Mucosa of descending colon (tissue), 3 donors: ENCODE measurements around the gene FRMD8. TPM values are rescaled to one million over a fixed set of nuclear protein-coding genes. Genes with fewer than 3 reads are reported as not detected.

ENCODE experiments used
- ATAC-seq: fragments of 200-7000 bp; cut with Tn5 transposase; one replicate; pipeline ENCODE4 v1.9.1; 2020; ENCODE audit warnings: mild to moderate bottlenecking, moderate library complexity
- DNase-seq, 3 donors: peaks; one replicate each; pipeline ENCODE4 v3.0.0-alpha.2; 2020
- H3K36me3 ChIP-seq: fragments of 200-600 bp; one replicate; pipeline ENCODE4 v1.8.0; 2021; ENCODE audit warnings: low read depth, mild to moderate bottlenecking
- H3K4me1 ChIP-seq: fragments of 200-600 bp; one replicate; pipeline ENCODE4 v1.8.0; 2021; ENCODE audit warnings: low read depth, mild to moderate bottlenecking
- H3K4me3 ChIP-seq: fragments of 200-600 bp; one replicate; pipeline ENCODE4 v1.8.0; 2021; ENCODE audit warnings: mild to moderate bottlenecking
- H3K9me3 ChIP-seq: fragments of 200-600 bp; one replicate; pipeline ENCODE4 v1.8.0; 2021; ENCODE audit warnings: mild to moderate bottlenecking
- intact Hi-C, 2 donors: fragments of 100-400 bp; cut with DNase I in 1 of 2; cut with micrococcal nuclease in 1 of 2; formaldehyde crosslinking; loops; one replicate each; pipeline versions ENCODE4 v1.11.0 to v1.11.1; 2022; cut with DNase I, micrococcal nuclease
- total RNA-seq, 3 donors: library from RNA; stranded (reverse); fragmentation: NEBNext Ultra II Directional in 2 of 3; extraction: Animal tissue kit (Norgen Biotek cat#: 25700) in 2 of 3; gene quantifications; one replicate each; pipeline versions ENCODE4 v1.2.1 to v1.2.4, GENCODE V29; 2021 to 2023
- TF ChIP-seq, protein P1 (sequence below): fragments of 200-600 bp; IDR thresholded peaks from one replicate; pipeline ENCODE4 v1.8.0; 2022; ENCODE audit warnings: antibody characterized with exemption, mild to moderate bottlenecking
- donor health status: DM: no; HTN: no; CAD: no; lungs with moderate emphysema.
- donor health status: DM: no; HTN: no; CAD: no.
- donor health status: DM: no; HTN: yes; CAD: no.

FRMD8 gene
- total RNA-seq, 3 donors from 2014 or later: 27.1 to 44.1 (median 42.3) TPM

DNA sequence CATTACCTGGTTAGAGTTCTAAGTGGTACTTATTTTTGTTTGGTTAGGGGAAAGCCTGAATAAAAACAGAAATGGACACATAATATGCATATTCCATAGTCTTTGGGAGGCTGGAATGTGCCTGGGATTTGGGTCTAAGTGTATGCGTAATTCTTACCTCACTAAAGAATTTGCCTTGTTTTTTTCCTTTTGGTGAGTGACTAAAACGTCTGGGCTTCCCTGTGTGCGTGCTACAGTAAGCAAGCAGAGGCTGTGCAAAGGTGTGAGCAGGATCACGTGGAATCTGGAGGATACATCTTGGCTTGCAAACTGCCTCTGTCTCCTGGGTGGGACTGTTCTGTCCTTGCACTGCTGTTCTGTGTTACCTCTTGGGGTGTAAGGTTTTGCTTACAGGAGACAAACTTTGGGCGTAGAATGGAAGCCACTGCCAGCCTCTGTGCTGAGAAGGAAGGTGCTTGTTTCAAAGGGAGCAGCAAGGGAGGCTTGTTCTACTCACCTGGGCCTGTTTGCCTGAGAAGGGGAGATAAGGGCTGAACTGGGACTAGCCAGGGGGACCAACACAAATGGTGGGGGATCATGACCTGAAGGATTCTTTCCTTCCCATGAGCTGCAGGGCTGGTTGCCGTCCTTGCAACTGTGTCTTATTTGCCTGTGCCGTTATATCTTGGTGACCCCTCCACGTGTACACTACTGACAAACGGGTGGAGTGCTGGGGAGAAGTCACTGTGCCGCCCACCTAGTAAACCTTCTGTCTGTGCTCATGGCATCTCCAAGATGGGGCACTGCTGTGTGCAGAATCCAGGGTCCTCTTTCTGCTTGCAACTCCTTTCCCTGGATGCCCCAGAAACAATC is 40.6 kb downstream of the FRMD8 start:
- TF ChIP-seq, protein P1, sequence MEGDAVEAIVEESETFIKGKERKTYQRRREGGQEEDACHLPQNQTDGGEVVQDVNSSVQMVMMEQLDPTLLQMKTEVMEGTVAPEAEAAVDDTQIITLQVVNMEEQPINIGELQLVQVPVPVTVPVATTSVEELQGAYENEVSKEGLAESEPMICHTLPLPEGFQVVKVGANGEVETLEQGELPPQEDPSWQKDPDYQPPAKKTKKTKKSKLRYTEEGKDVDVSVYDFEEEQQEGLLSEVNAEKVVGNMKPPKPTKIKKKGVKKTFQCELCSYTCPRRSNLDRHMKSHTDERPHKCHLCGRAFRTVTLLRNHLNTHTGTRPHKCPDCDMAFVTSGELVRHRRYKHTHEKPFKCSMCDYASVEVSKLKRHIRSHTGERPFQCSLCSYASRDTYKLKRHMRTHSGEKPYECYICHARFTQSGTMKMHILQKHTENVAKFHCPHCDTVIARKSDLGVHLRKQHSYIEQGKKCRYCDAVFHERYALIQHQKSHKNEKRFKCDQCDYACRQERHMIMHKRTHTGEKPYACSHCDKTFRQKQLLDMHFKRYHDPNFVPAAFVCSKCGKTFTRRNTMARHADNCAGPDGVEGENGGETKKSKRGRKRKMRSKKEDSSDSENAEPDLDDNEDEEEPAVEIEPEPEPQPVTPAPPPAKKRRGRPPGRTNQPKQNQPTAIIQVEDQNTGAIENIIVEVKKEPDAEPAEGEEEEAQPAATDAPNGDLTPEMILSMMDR: no peak
- peaks cover 23% of the 10 kb centered on the region for H3K4me1 ChIP-seq
- ATAC-seq: peak; percentile 6

DNA sequence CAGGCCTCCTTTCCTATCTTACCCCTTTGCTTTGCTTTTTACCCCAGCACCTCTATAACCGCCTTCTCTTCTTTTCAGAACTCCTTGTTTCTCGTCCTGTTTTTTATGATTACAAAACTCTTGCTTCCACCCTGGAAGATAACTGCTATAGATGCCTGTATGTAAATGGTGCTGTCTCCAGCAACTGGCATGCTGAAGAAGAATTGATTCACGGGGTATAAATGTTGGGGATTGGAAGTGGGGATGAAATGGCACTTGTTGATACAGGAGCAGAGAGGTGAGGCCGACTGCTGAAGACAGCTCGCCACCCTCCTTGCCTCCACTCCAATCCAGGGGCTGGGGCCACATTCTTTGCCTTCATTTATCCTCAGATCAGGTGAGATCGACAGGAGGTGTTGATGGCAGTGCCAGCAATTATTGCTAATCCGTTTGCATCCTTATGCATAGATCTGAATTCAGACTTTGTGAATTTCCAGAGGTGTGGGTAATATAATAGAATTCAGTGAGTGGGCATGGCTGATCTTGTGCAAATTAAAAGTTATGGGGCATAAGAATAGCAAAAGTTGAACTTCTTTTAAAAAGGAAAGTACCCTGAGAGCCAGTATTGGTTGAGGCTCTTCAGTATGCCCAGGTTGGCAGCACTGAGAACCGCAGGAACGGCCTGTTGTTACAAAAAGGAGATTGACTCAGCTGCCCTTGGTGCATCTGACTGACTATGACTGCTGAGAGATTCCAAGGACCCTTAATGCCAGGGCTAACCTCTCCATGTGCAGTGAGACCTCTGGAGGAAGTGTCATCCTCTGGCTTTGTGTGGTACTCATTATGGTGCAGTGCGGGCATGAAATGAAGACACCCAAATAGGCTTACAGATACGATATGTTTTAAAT is 41.5 kb downstream of the FRMD8 start:
- H3K36me3 ChIP-seq: no peaks in the 10 kb centered on the region
- intact Hi-C loops: loop anchor here in 1 of 2 donors (5.0 kb wide), 1 partner anchor 74 kb away; no protein-coding TSS in a partner anchor
- no peak overlapping the region for H3K4me3 ChIP-seq
- H3K4me1 ChIP-seq: peaks cover 28% of the 10 kb centered on the region
- H3K9me3 ChIP-seq: no peaks in the 10 kb centered on the region
- DNase-seq: peak in 2 of 3 donors; percentile 57 to 62
- ATAC-seq: peak; percentile 4
- TF ChIP-seq, protein P1: no peak

More for the DNA sequence above, 40.6 kb downstream of the FRMD8 start:
- Histone ChIP-seq H3K4me3 (no peak overlapping the region), H3K9me3 (no peaks in the 10 kb centered on the region), H3K36me3 (no peaks in the 10 kb centered on the region)
- intact Hi-C loops: loop anchor here in 1 of 2 donors (5.0 kb wide), 1 partner anchor 75 kb away; no protein-coding TSS in a partner anchor
- DNase-seq: peak in 2 of 3 donors; percentile 65 to 71

DNA sequence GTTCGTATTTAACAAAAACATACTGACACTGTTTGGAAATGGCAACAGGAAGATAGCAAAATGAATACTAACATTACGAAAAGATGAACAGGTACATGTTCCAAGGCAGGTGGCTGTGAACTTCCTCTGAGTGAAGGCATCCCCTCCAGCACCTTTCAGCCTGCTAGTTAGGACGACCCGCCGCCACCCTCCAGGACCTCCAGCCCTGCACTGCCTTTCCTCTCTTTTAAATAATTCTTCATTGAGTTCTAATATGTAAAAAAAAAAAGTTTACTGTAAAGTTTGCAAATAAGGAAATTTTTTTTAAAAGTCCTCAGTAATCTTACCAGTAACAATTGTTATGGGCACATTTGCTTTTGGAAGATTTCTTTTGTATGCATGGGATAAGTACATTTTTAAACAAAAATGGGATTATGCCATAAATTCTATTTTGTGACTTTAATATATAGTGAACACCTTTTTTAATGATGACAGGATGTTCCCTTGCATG is 42.2 kb downstream of the FRMD8 start:
- H3K9me3 ChIP-seq: no peaks in the 10 kb centered on the region
- DNase-seq (peak; percentile 49 to 62 (median 60)), ATAC-seq (peak; percentile 2)
- H3K4me3 ChIP-seq: no peak overlapping the region
- TF ChIP-seq, protein P1: no peak
- intact Hi-C loops: loop anchor here in 1 of 2 donors (5.0 kb wide), 1 partner anchor 74 kb away; no protein-coding TSS in a partner anchor
- H3K36me3 ChIP-seq: no peaks in the 10 kb centered on the region
- peaks cover 33% of the 10 kb centered on the region for H3K4me1 ChIP-seq

DNA sequence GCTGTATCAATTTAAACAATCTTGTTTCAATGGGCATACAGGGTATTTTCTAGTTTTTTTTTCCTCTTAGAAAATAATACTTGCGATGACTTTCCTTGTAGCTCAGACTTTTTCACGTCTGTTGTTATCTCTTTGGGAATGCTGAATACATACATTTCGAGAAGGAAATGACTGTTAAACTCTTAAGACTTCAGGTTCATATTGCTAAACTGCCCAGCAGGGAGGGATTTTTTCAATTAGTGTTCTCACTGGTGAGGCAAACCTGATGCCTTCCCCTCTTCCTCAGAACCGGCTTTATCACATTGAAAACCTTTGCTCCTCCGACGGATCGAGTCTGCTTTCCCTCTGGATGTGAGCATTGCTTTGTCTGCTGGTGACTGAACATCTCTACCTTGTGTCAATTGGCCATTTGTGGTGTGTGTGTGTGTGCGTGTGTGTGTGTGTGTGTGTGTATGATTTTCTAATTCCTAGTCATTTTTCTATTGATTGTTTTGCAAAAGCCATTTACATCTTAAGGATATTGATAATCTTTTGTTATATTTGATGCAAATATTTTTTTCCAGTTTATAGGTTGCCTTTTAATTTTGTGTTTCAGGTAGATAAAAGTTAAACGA is 42.7 kb downstream of the FRMD8 start:
- intact Hi-C loops: loop anchor here in 1 of 2 donors (5.0 kb wide), 1 partner anchor 73 kb away; no protein-coding TSS in a partner anchor
- DNase-seq: peak in 2 of 3 donors; percentile 32 to 50
- no peak overlapping the region for H3K4me3 ChIP-seq
- H3K9me3 ChIP-seq: no peaks in the 10 kb centered on the region
- H3K36me3 ChIP-seq: no peaks in the 10 kb centered on the region
- peaks cover 33% of the 10 kb centered on the region for H3K4me1 ChIP-seq
- TF ChIP-seq, protein P1: no peak
- peak; percentile 0 for ATAC-seq
